H9 (cell line): ENCODE data around the gene TFEB. TPM values are rescaled to one million over a fixed set of nuclear protein-coding genes. Genes with fewer than 3 reads are reported as not detected.

Experiments
- DNase-seq: peaks from one replicate; pipeline ENCODE4 v3.0.0-alpha.2; 2017
- H2AFZ ChIP-seq: one replicate; pipeline ENCODE4 v1.6.1; 2013; ENCODE audit warnings: mild to moderate bottlenecking, low read length, control low read depth, moderate library complexity
- H2AK5ac ChIP-seq: 2 replicates; pipeline ENCODE4 v1.6.1; 2013; ENCODE audit warnings: low read length, control low read depth, mixed read lengths; ENCODE audit not compliant: insufficient read length
- H2BK120ac ChIP-seq: one replicate; pipeline ENCODE4 v1.6.1; 2013; ENCODE audit warnings: low read depth, mild to moderate bottlenecking, low read length, control low read depth, inconsistent platforms; ENCODE audit not compliant: poor library complexity, severe bottlenecking
- H2BK12ac ChIP-seq: 2 replicates; pipeline ENCODE4 v1.6.1; 2013; ENCODE audit warnings: low read length, control low read depth, mixed read lengths, low read depth; ENCODE audit not compliant: insufficient read length
- H2BK15ac ChIP-seq: 2 replicates; pipeline ENCODE4 v1.6.1; 2013; ENCODE audit warnings: low read depth, low read length, control low read depth
- H2BK20ac ChIP-seq: one replicate; pipeline ENCODE4 v1.6.1; 2013; ENCODE audit warnings: low read depth, mild to moderate bottlenecking, low read length, control low read depth, inconsistent platforms; ENCODE audit not compliant: poor library complexity, severe bottlenecking
- H2BK5ac ChIP-seq: 2 replicates; pipeline ENCODE4 v1.6.1; 2013; ENCODE audit warnings: low read length, control low read depth, mixed read lengths; ENCODE audit not compliant: insufficient read length
- H3K14ac ChIP-seq: 2 replicates; pipeline ENCODE4 v1.6.1; 2013; ENCODE audit warnings: low read length, control low read depth; ENCODE audit not compliant: insufficient read depth
- H3K18ac ChIP-seq: 2 replicates; pipeline ENCODE4 v1.6.1; 2013; ENCODE audit warnings: low read depth, mild to moderate bottlenecking, mixed read lengths, low read length, control low read depth; ENCODE audit not compliant: insufficient read length
- H3K23ac ChIP-seq: 2 replicates; pipeline ENCODE4 v1.6.1; 2013; ENCODE audit warnings: low read length, control low read depth, mixed read lengths, low read depth; ENCODE audit not compliant: insufficient read length
- H3K23me2 ChIP-seq: 2 replicates; pipeline ENCODE4 v1.6.1; 2013; ENCODE audit warnings: low read depth, mild to moderate bottlenecking, mixed read lengths, low read length, control low read depth; ENCODE audit not compliant: insufficient read length, poor library complexity, severe bottlenecking
- H3K27ac ChIP-seq: 2 replicates; pipeline ENCODE4 v1.5.1; 2013; ENCODE audit warnings: low read length, control low read depth, mixed read lengths, low read depth; ENCODE audit not compliant: insufficient read length
- H3K27me3 ChIP-seq: 2 replicates; pipeline ENCODE4 v1.6.1; 2013; ENCODE audit warnings: low read length, control low read depth, inconsistent platforms; ENCODE audit not compliant: insufficient read depth
- H3K4ac ChIP-seq: 2 replicates; pipeline ENCODE4 v1.6.1; 2013; ENCODE audit warnings: low read depth, mild to moderate bottlenecking, control low read depth, inconsistent platforms, low read length, moderate library complexity
- H3K4me1 ChIP-seq: 2 replicates; pipeline ENCODE4 v1.6.1; 2013; ENCODE audit warnings: low read length, control low read depth, inconsistent platforms; ENCODE audit not compliant: insufficient read depth
- H3K4me2 ChIP-seq: 2 replicates; pipeline ENCODE4 v1.6.1; 2013; ENCODE audit warnings: low read length, control low read depth, mixed read lengths; ENCODE audit not compliant: insufficient read length, insufficient read depth
- H3K56ac ChIP-seq: 2 replicates; pipeline ENCODE4 v1.6.1; 2013; ENCODE audit warnings: low read depth, mild to moderate bottlenecking, mixed read lengths, low read length, control low read depth; ENCODE audit not compliant: insufficient read length
- H3K79me1 ChIP-seq: 2 replicates; pipeline ENCODE4 v1.6.1; 2013; ENCODE audit warnings: low read depth, mild to moderate bottlenecking, moderate library complexity, low read length, control low read depth, inconsistent platforms; ENCODE audit not compliant: insufficient read depth, poor library complexity, severe bottlenecking
- H3K79me2 ChIP-seq: 2 replicates; pipeline ENCODE4 v1.6.1; 2013; ENCODE audit warnings: low read length, control low read depth, inconsistent platforms; ENCODE audit not compliant: insufficient read depth
- H3K9ac ChIP-seq: 2 replicates; pipeline ENCODE4 v1.6.1; 2013; ENCODE audit warnings: low read length, control low read depth, mixed read lengths; ENCODE audit not compliant: insufficient read length; ENCODE audit errors: extremely low read depth
- H3K9me3 ChIP-seq: one replicate; pipeline ENCODE4 v1.6.1; 2013; ENCODE audit warnings: low read depth, low read length, inconsistent platforms; ENCODE audit not compliant: control insufficient read depth
- H3T11ph ChIP-seq: one replicate; pipeline ENCODE4 v1.6.1; 2013; ENCODE audit warnings: mild to moderate bottlenecking, low read length, control low read depth, inconsistent platforms
- H4K20me1 ChIP-seq: one replicate; pipeline ENCODE4 v1.6.1; 2013; ENCODE audit not compliant: control insufficient read depth, insufficient read length, insufficient read depth
- H4K5ac ChIP-seq: 2 replicates; pipeline ENCODE4 v1.6.1; 2013; ENCODE audit warnings: low read depth, mild to moderate bottlenecking, mixed read lengths, low read length, control low read depth; ENCODE audit not compliant: insufficient read length
- H4K8ac ChIP-seq: replicated peaks from 2 replicates; pipeline ENCODE4 v1.6.1; 2013; ENCODE audit warnings: low read length, control low read depth, mixed read lengths, low read depth; ENCODE audit not compliant: insufficient read length
- H4K91ac ChIP-seq: 2 replicates; pipeline ENCODE4 v1.6.1; 2013; ENCODE audit warnings: low read depth, mild to moderate bottlenecking, moderate library complexity, mixed read lengths, low read length, control low read depth; ENCODE audit not compliant: insufficient read length
- H3K27ac Mint-ChIP-seq, 3 experiments: 2 replicates in 2 of 3; 3 replicates in 1 of 3; pipeline ENCODE4 v1.8.0; 2020 to 2021; ENCODE audit warnings: mixed read lengths in 3 of 3, mild to moderate bottlenecking in 1 of 3, moderate library complexity in 1 of 3
- H3K27me3 Mint-ChIP-seq: 2 replicates; pipeline ENCODE4 v1.8.0; 2021; ENCODE audit warnings: low read depth, mild to moderate bottlenecking, moderate library complexity, mixed read lengths
- H3K36me3 Mint-ChIP-seq, 3 experiments: 2 replicates in 2 of 3; 3 replicates in 1 of 3; pipeline ENCODE4 v1.8.0; 2020 to 2021; ENCODE audit warnings: low read depth in 3 of 3, mixed read lengths in 3 of 3; ENCODE audit not compliant: insufficient read depth in 1 of 3
- H3K4me1 Mint-ChIP-seq, 2 experiments: 2 replicates each; pipeline ENCODE4 v1.8.0; 2020; ENCODE audit warnings: mixed read lengths in 2 of 2
- H3K4me3 Mint-ChIP-seq, 2 experiments: 2 replicates in 1 of 2; 3 replicates in 1 of 2; pipeline ENCODE4 v1.8.0; 2020 to 2021; ENCODE audit warnings: mild to moderate bottlenecking in 2 of 2, mixed read lengths in 2 of 2, moderate library complexity in 1 of 2
- H3K9me3 Mint-ChIP-seq, 2 experiments: 2 replicates in 1 of 2; 3 replicates in 1 of 2; pipeline ENCODE4 v1.8.0; 2020; ENCODE audit warnings: mild to moderate bottlenecking in 2 of 2, mixed read lengths in 2 of 2, moderate library complexity in 1 of 2
- CTCF ChIP-seq: fragments of 200-600 bp; sonication (generic); conservative IDR thresholded peaks from 3 replicates; pipeline ENCODE4 v1.8.0; 2021; ENCODE audit warnings: antibody characterized with exemption, mild to moderate bottlenecking
- WGBS: extraction: QIAGEN DNeasy Blood & Tissue Kit; methylation state at CpG from one replicate; pipeline ENCODE4 v1.1.7; 2013; ENCODE audit warnings: missing lambda C conversion rate, low lambda C conversion rate, mixed read lengths; ENCODE audit not compliant: insufficient read length; ENCODE audit errors: extremely low coverage; 5-methylcytosine and 5-hydroxymethylcytosine counted together
- total RNA-seq: library from RNA; stranded (reverse); gene quantifications from 2 replicates; pipeline ENCODE4 v1.2.1, GENCODE V29; 2021

The TFEB gene
- total RNA-seq, 1 experiment from 2014 or later: 1.2 TPM

DNA sequence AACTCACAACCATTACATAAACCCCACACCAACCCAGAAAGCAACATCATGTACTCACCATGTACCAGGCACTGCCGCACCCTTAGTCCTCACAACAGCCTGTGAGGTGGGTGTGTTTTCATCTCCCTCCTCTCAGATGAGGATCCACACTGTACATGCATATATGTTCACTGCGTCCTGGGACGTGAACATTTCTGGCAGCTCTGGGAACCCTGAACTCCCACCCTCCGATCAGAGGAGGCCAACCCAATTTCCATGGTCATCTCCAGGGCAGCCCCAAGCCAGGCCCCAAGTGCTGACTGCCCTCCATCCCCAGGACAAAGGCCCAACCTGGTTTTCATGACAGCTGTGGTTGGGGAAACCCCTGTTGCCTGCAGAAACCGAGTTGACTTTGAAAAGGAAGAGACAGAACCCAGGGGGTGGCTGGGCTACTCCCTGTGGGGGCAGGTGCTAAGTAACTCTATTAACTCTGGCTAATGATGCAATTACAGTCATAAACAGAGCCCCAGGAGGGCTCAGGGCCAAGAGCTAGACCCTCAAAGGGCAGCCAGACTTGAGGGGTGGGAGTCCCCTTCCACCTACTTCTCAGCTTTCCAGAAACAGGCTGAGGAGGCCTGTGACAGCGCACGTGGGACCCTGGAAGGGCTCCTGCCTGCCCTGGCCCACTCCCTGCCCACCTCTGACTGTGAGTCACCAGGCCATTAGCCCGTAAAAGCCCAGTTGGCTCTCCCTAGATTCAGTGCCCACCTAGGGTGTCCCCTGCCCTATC lies 2.6 kb downstream of the TFEB start:
- H3K4me1 Mint-ChIP-seq: peaks cover 55 to 57% of the 10 kb centered on the region in 2 experiments

More for the DNA sequence above, 2.6 kb downstream of the TFEB start:
- DNase-seq: no peak
- Mint-ChIP-seq H3K27ac (no peak overlapping the region), H3K9me3 (no peaks in the 10 kb centered on the region; a peak in 1 of 5 replicates), H3K4me3 (peak overlapping the region; percentile 72 to 93), H3K27me3 (peaks cover 31% of the 10 kb centered on the region), H3K36me3 (no peaks in the 10 kb centered on the region)
- H4K91ac ChIP-seq: no peak overlapping the region
- no peak overlapping the region for H2AFZ ChIP-seq
- H4K20me1 ChIP-seq: no peaks in the 10 kb centered on the region
- no peaks in the 10 kb centered on the region for H3K9me3 ChIP-seq
- no peak overlapping the region for H3K56ac ChIP-seq
- no peak overlapping the region for H3K23ac ChIP-seq
- peak overlapping the region; percentile 55 for H3K4me2 ChIP-seq
- no peak for TF ChIP-seq CTCF
- H4K8ac ChIP-seq: no peak overlapping the region
- H3K79me1 ChIP-seq: no peaks in the 10 kb centered on the region
- no CpG with 5 or more reads among the region's 8 CpGs for WGBS
- H3K14ac ChIP-seq: no peak overlapping the region
- no peak overlapping the region for H2AK5ac ChIP-seq
- H3K27ac ChIP-seq: no peak overlapping the region
- H3K4me1 ChIP-seq: peaks cover 11% of the 10 kb centered on the region; the same call in 1 of the 2 replicates
- no peak overlapping the region for H3T11ph ChIP-seq
- H2BK15ac ChIP-seq: no peak overlapping the region
- H3K4ac ChIP-seq: no peak overlapping the region
- no peaks in the 10 kb centered on the region for H3K79me2 ChIP-seq
- no peak overlapping the region for H2BK12ac ChIP-seq
- no peak overlapping the region for H2BK5ac ChIP-seq
- H3K27me3 ChIP-seq: no peaks in the 10 kb centered on the region
- H3K18ac ChIP-seq: no peak overlapping the region
- H2BK120ac ChIP-seq: no peak overlapping the region
- no peak overlapping the region for H3K9ac ChIP-seq
- no peak overlapping the region for H4K5ac ChIP-seq
- no peak overlapping the region for H2BK20ac ChIP-seq
- H3K23me2 ChIP-seq: peaks cover 12% of the 10 kb centered on the region
